Measurements from ENCODE around the gene CIAO1. TPM values are rescaled to one million over a fixed set of nuclear protein-coding genes. Genes with fewer than 3 reads are reported as not detected.

CIAO1 gene
- total RNA-seq, 2 experiments from 2014 or later: 55.4 to 55.6 TPM

GRCh38 chr2:96233880-96234316 is 32.1 kb upstream of the CIAO1 start:
- intact Hi-C loops (cut with DNase I, micrococcal nuclease): no loop called here
- H3K27ac Mint-ChIP-seq: no peak overlapping the region
- TF ChIP-seq, protein P1, sequence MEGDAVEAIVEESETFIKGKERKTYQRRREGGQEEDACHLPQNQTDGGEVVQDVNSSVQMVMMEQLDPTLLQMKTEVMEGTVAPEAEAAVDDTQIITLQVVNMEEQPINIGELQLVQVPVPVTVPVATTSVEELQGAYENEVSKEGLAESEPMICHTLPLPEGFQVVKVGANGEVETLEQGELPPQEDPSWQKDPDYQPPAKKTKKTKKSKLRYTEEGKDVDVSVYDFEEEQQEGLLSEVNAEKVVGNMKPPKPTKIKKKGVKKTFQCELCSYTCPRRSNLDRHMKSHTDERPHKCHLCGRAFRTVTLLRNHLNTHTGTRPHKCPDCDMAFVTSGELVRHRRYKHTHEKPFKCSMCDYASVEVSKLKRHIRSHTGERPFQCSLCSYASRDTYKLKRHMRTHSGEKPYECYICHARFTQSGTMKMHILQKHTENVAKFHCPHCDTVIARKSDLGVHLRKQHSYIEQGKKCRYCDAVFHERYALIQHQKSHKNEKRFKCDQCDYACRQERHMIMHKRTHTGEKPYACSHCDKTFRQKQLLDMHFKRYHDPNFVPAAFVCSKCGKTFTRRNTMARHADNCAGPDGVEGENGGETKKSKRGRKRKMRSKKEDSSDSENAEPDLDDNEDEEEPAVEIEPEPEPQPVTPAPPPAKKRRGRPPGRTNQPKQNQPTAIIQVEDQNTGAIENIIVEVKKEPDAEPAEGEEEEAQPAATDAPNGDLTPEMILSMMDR (IDR thresholded peaks at IDR 0.05): no peak
- ChIA-PET CTCF (no interaction called here), POLR2A (no interaction called here)
- H3K27me3 Mint-ChIP-seq: no peaks in the 10 kb centered on the region
- H3K27ac ChIP-seq (ENCODE audit: low read depth in 1 of 2, low read length in 2 of 2): no peak overlapping the region
- no peaks in the 10 kb centered on the region for H3K27me3 ChIP-seq (ENCODE audit: control insufficient read depth in 1 of 2, insufficient read depth in 2 of 2, low read length in 2 of 2)
- H3K36me3 Mint-ChIP-seq (ENCODE audit: low read depth): no peaks in the 10 kb centered on the region
- no peak overlapping the region for H3K4me3 ChIP-seq (ENCODE audit: low read length)
- H3K9me3 ChIP-seq (ENCODE audit: control insufficient read depth in 1 of 2, insufficient read depth in 1 of 2, low read length in 2 of 2): no peaks in the 10 kb centered on the region
- H3K4me3 Mint-ChIP-seq: no peak overlapping the region
- no peaks in the 10 kb centered on the region for H3K4me1 ChIP-seq (ENCODE audit: insufficient read depth, low read length)
- H3K36me3 ChIP-seq (ENCODE audit: insufficient read depth, low read length): no peaks in the 10 kb centered on the region
- DNase-seq (no peak), ATAC-seq (ENCODE audit: poor library complexity) (no peak)
- no peaks in the 10 kb centered on the region for H3K9me3 Mint-ChIP-seq
- H3K4me1 Mint-ChIP-seq (ENCODE audit: low read depth): no peaks in the 10 kb centered on the region

DNA sequence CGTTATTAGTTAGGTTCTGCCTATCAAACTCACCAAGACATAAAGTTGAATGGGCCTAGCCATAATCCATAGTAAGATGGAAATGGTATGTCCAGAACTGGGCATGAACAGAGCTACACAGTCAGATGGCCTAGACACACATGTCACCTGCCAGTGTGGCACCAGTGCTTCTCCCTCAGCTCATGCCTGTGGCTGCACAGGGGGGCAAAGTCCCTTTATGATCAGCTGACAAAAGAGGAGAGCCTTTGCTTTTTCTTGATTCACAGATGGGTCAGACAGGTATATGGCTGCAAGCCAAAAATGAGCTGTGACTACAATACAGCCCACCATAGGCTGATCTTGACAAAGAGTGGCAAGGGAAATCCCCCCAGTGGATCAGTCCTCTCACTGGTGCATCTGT is 29.1 kb upstream of the CIAO1 start:
- peaks cover 3% of the 10 kb centered on the region for H3K36me3 ChIP-seq (ENCODE audit: insufficient read depth, low read length)
- Mint-ChIP-seq H3K9me3 (no peaks in the 10 kb centered on the region), H3K36me3 (ENCODE audit: low read depth) (no peaks in the 10 kb centered on the region), H3K27me3 (no peaks in the 10 kb centered on the region), H3K4me3 (no peak overlapping the region), H3K4me1 (ENCODE audit: low read depth) (peaks cover 15% of the 10 kb centered on the region), H3K27ac (no peak overlapping the region)
- H3K9me3 ChIP-seq (ENCODE audit: control insufficient read depth in 1 of 2, insufficient read depth in 1 of 2, low read length in 2 of 2): no peaks in the 10 kb centered on the region
- intact Hi-C loops (cut with DNase I, micrococcal nuclease): no loop called here
- ChIA-PET CTCF (no interaction called here), POLR2A (no interaction called here)
- no peak overlapping the region for H3K27ac ChIP-seq (ENCODE audit: low read depth in 1 of 2, low read length in 2 of 2)
- H3K4me3 ChIP-seq (ENCODE audit: low read length): no peak overlapping the region
- ATAC-seq (ENCODE audit: poor library complexity) (no peak), DNase-seq (no peak)
- peaks cover 13% of the 10 kb centered on the region for H3K4me1 ChIP-seq (ENCODE audit: insufficient read depth, low read length)
- no peaks in the 10 kb centered on the region for H3K27me3 ChIP-seq (ENCODE audit: control insufficient read depth in 1 of 2, insufficient read depth in 2 of 2, low read length in 2 of 2)
- TF ChIP-seq, protein P1 (IDR thresholded peaks at IDR 0.05): no peak

DNA sequence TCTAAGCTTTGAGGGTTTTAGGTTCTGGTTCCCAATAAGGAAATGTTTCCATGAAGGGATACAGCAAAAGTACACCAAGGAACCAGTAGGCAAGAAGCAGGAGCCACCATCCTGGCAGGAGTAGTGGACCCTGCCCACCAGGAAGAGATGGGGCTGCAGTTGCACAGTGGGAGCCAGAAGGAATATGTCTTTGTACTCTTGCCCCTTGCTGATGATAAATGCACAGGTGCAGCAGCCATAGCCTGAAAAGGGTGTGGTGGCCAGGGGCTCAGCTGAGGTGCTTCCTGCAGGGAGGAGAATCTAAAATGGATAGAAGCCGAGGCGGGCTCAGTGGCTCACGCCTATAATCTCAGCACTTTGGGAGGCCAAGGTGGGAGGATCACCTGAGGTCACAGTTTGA is 27.8 kb upstream of the CIAO1 start:
- no peak overlapping the region for H3K4me3 ChIP-seq (ENCODE audit: low read length)
- TF ChIP-seq, protein P1 (IDR thresholded peaks at IDR 0.05): no peak
- H3K27me3 ChIP-seq (ENCODE audit: control insufficient read depth in 1 of 2, insufficient read depth in 2 of 2, low read length in 2 of 2): no peaks in the 10 kb centered on the region
- no peaks in the 10 kb centered on the region for H3K9me3 ChIP-seq (ENCODE audit: control insufficient read depth in 1 of 2, insufficient read depth in 1 of 2, low read length in 2 of 2)
- no peak overlapping the region for H3K4me3 Mint-ChIP-seq
- H3K27me3 Mint-ChIP-seq: no peaks in the 10 kb centered on the region
- H3K4me1 ChIP-seq (ENCODE audit: insufficient read depth, low read length): peaks cover 27% of the 10 kb centered on the region
- DNase-seq: no peak
- no peaks in the 10 kb centered on the region for H3K36me3 Mint-ChIP-seq (ENCODE audit: low read depth)
- no peaks in the 10 kb centered on the region for H3K9me3 Mint-ChIP-seq
- H3K27ac Mint-ChIP-seq: no peak overlapping the region
- H3K4me1 Mint-ChIP-seq (ENCODE audit: low read depth): peaks cover 26% of the 10 kb centered on the region
- CTCF ChIA-PET: no interaction called here
- no peak for ATAC-seq (ENCODE audit: poor library complexity)
- no peak overlapping the region for H3K27ac ChIP-seq (ENCODE audit: low read depth in 1 of 2, low read length in 2 of 2)
- intact Hi-C loops (cut with DNase I, micrococcal nuclease): no loop called here
- H3K36me3 ChIP-seq (ENCODE audit: insufficient read depth, low read length): peaks cover 3% of the 10 kb centered on the region
- POLR2A ChIA-PET: interaction anchor here (1.3 kb wide), 1 partner anchor 30 kb away, joined by 5 read pairs; the partner anchor contains the start of gene STARD7
